Measurements from ENCODE around the gene STRIP2. TPM values are rescaled to one million over a fixed set of nuclear protein-coding genes. Genes with fewer than 3 reads are reported as not detected.
A peak's percentile ranks its signal among the peaks of the same experiment; 100 is the strongest.
"Not testable (repeated sequence)": the region's sequence is repeated elsewhere in the genome, so short reads cannot be mapped to it uniquely, and the experiment has no call there.

The STRIP2 gene
- total RNA-seq, 6 donors from 2014 or later, result 1.0 to 5.2 (median 1.7) TPM

- DNase-seq (no peak), ATAC-seq (ENCODE audit: low FRiP score in 2 of 2) (no peak)
- Histone ChIP-seq H3K27ac (no peak overlapping the region), H3K4me1 (no peaks in the 10 kb centered on the region), H3K27me3 (no peaks in the 10 kb centered on the region), H3K9me3 (no peaks in the 10 kb centered on the region), H3K4me3 (no peak overlapping the region), H3K36me3 (no peaks in the 10 kb centered on the region)
- 74 to 88% methylated on average over 2 to 4 of the region's 4 CpGs for WGBS, 2 donors
- TF ChIP-seq CTCF (IDR thresholded peaks at IDR 0.05) (no peak), POLR2A (IDR thresholded peaks at IDR 0.05) (no peak), POLR2AphosphoS5 (IDR thresholded peaks at IDR 0.05) (no peak), EP300 (IDR thresholded peaks at IDR 0.05) (no peak)
These were observed 95.4 kb downstream of the STRIP2 start for GRCh38 chr7:129529643-129530042.

- ATAC-seq (ENCODE audit: low FRiP score in 2 of 2) (no peak), DNase-seq (no peak)
- TF ChIP-seq POLR2AphosphoS5 (IDR thresholded peaks at IDR 0.05) (no peak), POLR2A (IDR thresholded peaks at IDR 0.05) (no peak), EP300 (IDR thresholded peaks at IDR 0.05) (no peak), CTCF (IDR thresholded peaks at IDR 0.05) (no peak)
- WGBS, 2 donors, result 65 to 66% methylated on average over 5 of the region's 5 CpGs
- Histone ChIP-seq H3K9me3 (no peaks in the 10 kb centered on the region), H3K27me3 (no peaks in the 10 kb centered on the region), H3K36me3 (no peaks in the 10 kb centered on the region), H3K4me3 (no peak overlapping the region), H3K27ac (no peak overlapping the region), H3K4me1 (no peaks in the 10 kb centered on the region)
These were observed 96.7 kb downstream of the STRIP2 start for GRCh38 chr7:129530795-129531391.

GRCh38 chr7:129531721-129532120 lies 97.5 kb downstream of the STRIP2 start:
- TF ChIP-seq POLR2AphosphoS5 (IDR thresholded peaks at IDR 0.05) (no peak), CTCF (IDR thresholded peaks at IDR 0.05) (no peak), EP300 (IDR thresholded peaks at IDR 0.05) (no peak), POLR2A (IDR thresholded peaks at IDR 0.05) (no peak)
- no peak overlapping the region for H3K4me3 ChIP-seq
- H3K27ac ChIP-seq, result no peak overlapping the region
- no peaks in the 10 kb centered on the region for H3K9me3 ChIP-seq
- no peaks in the 10 kb centered on the region for H3K27me3 ChIP-seq
- DNase-seq (peak in 1 of 2 donors; percentile 28), ATAC-seq (ENCODE audit: low FRiP score in 2 of 2) (peak in 1 of 2 donors; percentile 11)
- H3K4me1 ChIP-seq, result no peaks in the 10 kb centered on the region
- WGBS, 2 donors, result 86 to 87% methylated on average over 11 of the region's 11 CpGs
- no peaks in the 10 kb centered on the region for H3K36me3 ChIP-seq

GRCh38 chr7:129532375-129532774 lies 98.1 kb downstream of the STRIP2 start:
- TF ChIP-seq POLR2A (IDR thresholded peaks at IDR 0.05) (no peak), CTCF (IDR thresholded peaks at IDR 0.05) (no peak), POLR2AphosphoS5 (IDR thresholded peaks at IDR 0.05) (no peak), EP300 (IDR thresholded peaks at IDR 0.05) (no peak)
- Histone ChIP-seq H3K4me1 (no peaks in the 10 kb centered on the region), H3K4me3 (no peak overlapping the region), H3K27ac (no peak overlapping the region), H3K9me3 (no peaks in the 10 kb centered on the region), H3K36me3 (no peaks in the 10 kb centered on the region), H3K27me3 (no peaks in the 10 kb centered on the region)
- no peak for ATAC-seq (ENCODE audit: low FRiP score in 2 of 2)
- peak in 1 of 2 donors; percentile 22 for DNase-seq
- WGBS, 2 donors, result 81 to 89% methylated on average over 17 to 19 of the region's 19 CpGs

GRCh38 chr7:129534558-129535274 lies 100.5 kb downstream of the STRIP2 start:
- WGBS, 2 donors, result 72 to 92% methylated on average over 15 to 18 of the region's 20 CpGs
- H3K4me3 ChIP-seq; H3K27me3 ChIP-seq; H3K27ac ChIP-seq; H3K36me3 ChIP-seq; H3K9me3 ChIP-seq; H3K4me1 ChIP-seq; ATAC-seq (ENCODE audit: low FRiP score in 2 of 2): not testable (repeated sequence)
- DNase-seq, result peak in 1 of 2 donors; percentile 22
